Measurements from ENCODE around the gene URB1.

URB1 gene

DNA sequence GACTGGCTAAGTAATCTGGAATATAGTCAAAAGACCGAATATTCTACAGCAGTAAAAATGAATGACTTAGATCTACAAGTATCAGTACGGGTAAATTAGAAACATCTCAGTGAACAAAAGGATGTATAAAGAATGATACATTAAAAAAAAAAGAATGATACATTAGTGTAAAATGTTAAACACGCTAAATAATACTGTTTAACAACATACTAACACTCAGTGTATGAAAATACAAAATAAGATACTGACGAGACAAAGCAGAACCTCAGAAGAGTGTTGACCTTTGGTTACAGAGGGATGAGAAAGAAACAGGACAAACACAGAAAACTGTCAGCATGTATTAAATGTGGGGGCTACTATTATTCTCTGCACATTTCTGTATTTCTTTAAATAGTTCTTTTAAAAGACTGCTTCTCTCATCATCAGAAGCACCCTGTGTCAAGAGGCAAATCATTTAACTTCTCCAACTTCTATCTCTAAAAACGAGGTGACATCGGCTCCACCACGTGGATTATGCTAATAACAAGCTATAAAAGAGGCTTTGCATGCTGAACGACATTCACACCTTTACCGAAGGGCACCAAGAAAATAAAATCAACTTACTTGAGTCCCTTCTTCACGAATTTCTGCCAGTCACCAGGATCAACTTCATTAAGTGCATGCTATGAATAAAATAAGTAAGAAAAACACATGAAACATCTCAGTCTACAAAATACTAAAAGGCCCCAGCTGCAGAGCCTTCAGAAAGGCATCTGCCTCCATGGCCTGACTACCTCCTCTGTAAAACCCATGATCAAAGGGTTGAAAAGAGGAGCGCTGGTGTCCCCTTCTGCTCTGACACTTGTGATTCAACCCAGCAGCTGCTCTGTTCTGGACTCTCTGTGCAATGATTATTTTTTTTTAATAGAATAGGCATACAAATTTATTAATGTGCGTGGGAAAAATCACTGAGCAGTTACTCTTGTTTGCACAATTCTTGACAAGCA lies 51.7 kb downstream of the URB1 start:
- DNase-seq: no peak

DNA sequence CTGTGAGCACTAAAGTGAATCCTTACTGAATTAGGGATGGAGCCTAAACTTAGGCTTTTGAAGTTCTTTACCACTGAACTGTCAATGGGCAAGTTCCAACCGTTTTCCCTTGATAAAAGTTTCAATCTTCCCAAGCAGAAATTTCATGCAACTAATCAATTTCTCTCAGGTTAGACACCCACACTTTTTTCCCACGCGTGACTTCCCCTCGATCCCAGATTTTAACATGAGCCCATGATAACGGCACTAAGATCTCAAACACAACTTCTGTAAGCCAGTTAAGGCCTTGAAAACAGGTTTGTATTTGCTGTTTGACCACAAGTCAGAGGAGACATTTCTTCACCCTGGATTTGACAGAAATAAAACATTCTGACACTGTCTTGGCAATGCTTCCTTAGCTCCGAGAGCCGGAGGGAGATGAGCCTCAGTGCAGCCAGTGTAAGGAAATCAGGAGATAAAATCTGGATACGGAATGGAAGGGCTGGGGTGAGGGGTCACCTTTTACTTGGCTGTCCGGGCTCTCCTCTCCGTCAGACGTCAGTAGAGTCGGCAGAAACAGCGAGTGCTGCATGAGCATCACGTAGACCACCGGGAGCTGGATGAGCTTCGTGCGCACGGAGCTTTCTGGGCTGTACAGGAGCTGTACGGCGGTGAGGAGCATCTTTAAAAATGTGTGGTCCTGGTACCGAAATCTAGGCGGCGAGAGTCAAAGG lies 54.4 kb downstream of the URB1 start:
- DNase-seq: no peak

DNA sequence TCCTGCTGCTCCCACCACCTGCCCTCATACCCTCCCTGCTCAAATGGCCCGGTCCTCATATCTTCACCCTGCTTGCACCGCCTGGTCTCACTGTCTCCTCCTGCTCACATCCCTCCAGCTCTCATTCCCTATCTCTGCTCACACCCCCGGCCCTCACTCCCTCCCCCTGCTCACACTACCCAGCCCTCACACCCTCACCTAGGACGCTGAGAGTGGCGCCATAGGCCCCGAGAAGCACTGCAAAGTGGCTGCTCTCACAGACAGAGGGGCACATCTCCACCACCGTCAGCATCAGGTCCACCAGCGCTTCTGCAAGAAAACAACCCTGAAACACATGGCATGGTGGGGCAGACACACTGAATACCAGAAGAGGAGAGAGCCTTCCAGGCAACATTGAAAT lies 55.6 kb downstream of the URB1 start:
- DNase-seq: no peak

DNA sequence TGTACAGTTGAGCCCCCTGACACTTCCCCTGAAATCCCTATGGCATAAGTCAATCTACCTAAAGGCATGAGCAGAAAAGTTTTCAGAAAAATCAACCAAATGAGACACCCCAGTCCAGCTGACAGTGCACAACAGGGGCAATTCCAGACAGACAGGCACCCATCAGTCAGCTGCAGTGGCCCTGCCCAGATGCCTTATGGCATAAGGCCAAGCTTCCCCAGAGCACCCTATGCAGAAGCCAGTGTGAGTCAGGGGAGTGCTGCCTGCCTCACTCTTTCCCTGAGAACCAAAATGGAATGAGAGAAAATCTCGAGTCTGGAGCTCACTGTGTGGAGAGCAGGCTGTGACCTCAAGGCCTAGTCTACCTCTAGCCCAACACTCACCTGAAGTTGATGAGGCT lies 56.1 kb downstream of the URB1 start:
- DNase-seq: no peak

DNA sequence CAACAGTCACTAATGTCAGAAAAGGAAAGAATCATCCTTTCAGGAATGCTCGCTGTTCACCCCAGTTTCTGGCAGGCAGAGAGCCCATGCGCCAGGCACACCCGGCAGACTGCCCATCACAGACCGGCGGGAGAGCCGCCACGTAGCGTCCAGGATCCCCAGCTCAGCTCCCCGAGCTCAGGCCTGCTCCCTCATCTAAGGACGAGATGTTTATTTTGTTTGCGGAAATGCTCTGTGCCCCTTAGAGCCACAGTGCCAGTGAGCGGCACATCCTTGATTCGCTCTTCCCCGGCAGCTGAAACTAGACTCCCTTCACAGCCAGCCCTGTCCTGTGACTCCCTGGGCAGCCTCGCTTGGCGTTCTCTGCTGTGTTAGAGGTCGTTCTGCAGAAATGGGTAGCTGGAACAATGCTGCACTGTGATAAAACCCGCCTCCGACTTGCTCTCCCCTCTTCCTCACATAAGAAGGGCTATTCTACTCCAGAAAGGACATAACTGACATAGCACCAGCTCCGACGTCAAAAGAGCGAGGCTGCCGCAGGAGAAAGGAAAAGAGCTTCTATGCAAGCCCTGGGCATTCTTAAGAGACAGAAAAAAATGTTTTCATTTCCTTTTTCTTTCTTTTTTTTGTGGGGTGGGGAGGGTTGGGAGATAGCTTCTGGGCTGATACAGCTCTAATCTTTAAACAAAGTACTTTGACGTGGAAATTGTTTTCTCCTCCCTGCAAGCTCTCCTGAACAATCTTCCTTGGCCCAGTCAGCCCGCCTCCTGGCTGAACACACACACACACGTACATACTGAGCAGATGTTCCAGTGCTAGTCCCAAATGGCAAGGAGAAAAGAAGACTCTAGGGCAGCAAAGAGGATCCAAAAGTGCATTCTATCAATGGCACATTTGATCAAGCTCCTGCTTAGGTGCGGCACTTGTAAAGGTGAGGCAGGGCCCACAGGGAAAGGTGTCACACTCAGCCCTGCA lies 56.9 kb downstream of the URB1 start:
- DNase-seq: no peak

DNA sequence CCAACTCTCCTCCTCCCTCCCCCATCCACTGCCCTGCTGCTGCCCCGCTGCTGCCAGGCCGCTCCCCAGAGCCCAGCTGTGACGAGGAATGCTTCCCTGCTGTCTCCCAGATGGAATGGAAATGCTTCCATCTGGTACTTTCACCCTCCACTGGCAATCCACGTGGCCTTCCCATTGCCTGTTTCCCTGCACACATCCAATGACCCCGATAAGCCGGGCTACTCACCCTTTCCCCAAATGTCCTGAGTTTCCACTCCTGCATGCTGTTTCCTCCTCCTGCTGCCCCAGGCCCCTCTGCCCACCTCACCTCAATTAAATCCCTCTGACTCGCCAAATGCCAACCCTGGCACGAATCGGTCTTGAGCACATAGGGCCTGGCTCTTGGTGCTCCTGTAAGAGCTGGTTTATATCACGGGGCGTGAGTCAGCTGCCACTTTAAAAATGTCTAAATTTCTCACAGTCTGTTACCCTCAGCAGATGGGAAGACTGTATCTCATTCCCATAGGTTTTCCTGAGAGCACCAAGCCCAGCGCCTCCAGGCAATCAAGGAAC lies 57.8 kb downstream of the URB1 start:
- DNase-seq: no peak

GRCh38 chr21:32333953-32334673 lies 58.7 kb downstream of the URB1 start:
- DNase-seq: no peak

- no peak for DNase-seq
Observed at GRCh38 chr21:32332463-32332951, 60.3 kb downstream of the URB1 start.

GRCh38 chr21:32331444-32332305 lies 61.1 kb downstream of the URB1 start:
- DNase-seq: no peak

GRCh38 chr21:32330784-32331311 lies 62.0 kb downstream of the URB1 start:
- no peak for DNase-seq

GRCh38 chr21:32329776-32330175 lies 63.0 kb downstream of the URB1 start:
- DNase-seq: no peak

- no peak for DNase-seq
Observed at GRCh38 chr21:32329331-32329730, 63.5 kb downstream of the URB1 start.

DNA sequence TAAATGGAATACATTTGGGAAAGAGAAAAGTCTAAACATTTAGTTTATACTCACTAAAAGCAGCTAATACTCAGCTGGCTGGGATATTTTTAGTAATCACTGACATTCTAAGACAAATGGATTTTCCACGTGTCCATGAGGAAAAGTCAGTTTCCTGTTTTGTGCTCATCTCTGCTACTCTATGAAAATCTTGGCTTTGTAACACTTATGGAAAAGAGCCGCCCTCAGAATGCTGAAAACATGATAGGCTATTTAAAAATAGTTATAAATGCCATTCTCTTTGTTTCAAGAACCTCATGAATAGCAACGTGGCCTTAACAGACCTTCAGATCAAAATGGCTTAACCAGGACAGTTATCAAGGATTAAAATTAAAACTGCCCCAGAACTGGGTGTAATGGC lies 64.2 kb downstream of the URB1 start:
- no peak for DNase-seq

- no peak for DNase-seq
Observed at GRCh38 chr21:32325706-32326105, 67.1 kb downstream of the URB1 start.

- no peak for DNase-seq
Observed at GRCh38 chr21:32322676-32323075, 70.1 kb downstream of the URB1 start.

DNA sequence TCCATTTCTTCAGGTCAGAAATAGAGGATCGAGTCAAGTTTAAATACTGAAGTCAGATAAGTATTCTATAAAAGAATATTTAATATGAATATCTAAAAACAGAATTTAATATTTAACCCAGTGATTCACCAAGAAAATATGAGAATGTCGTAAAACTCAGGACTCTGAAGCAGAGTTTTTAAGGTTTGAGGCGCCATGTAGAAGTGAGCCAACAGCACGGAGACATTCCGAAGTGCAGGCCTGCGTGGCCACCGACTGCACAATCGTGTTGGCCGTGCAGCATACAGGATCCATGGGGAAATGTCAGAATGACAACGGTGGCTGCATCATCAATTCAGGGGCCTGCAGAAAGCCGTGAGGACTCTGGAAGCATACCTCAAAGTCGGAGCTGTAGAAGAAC lies 70.7 kb downstream of the URB1 start:
- DNase-seq: no peak

GRCh38 chr21:32321480-32321879 lies 71.3 kb downstream of the URB1 start:
- DNase-seq: no peak

- DNase-seq: no peak
Observed at GRCh38 chr21:32320726-32321125, 72.1 kb downstream of the URB1 start.

GRCh38 chr21:32320059-32320458 lies 72.8 kb downstream of the URB1 start:
- no peak for DNase-seq

GRCh38 chr21:32319012-32319411 lies 73.8 kb downstream of the URB1 start:
- DNase-seq: no peak
